SK-N-MC (cell line): ENCODE measurements around the gene LOXL4.

Experiments
- EZH2 ChIP-seq: fragments of 200-600 bp; sonication (generic); IDR thresholded peaks from one replicate; pipeline ENCODE4 v1.6.1; 2017; ENCODE audit warnings: antibody characterized with exemption
- POLR2AphosphoS5 ChIP-seq: IDR thresholded peaks from 2 replicates; pipeline ENCODE4 v1.6.1; 2012; ENCODE audit warnings: mild to moderate bottlenecking, low read depth, low read length, borderline replicate concordance

- TF ChIP-seq EZH2 (no peak), POLR2AphosphoS5 (no peak)
These were observed 15.5 kb downstream of the LOXL4 start for GRCh38 chr10:98252464-98252863.
